Mesodermal cell (in vitro differentiated cells): ENCODE measurements around the gene OPRD1.
"Not testable (repeated sequence)": the region's sequence is repeated elsewhere in the genome, so short reads cannot be mapped to it uniquely, and the experiment has no call there.

Experiments used
- H3K27ac ChIP-seq: 2 replicates; pipeline ENCODE4 v1.7.0; 2013; ENCODE audit warnings: mild to moderate bottlenecking, low read depth, low read length, moderate library complexity; ENCODE audit not compliant: severe bottlenecking
- H3K36me3 ChIP-seq: 2 replicates; pipeline ENCODE4 v1.7.1; 2013; ENCODE audit warnings: mild to moderate bottlenecking, low read length, moderate library complexity; ENCODE audit not compliant: control insufficient read depth, insufficient read depth
- H3K4me1 ChIP-seq: one replicate; pipeline ENCODE4 v1.7.1; 2013; ENCODE audit warnings: mild to moderate bottlenecking, low read length; ENCODE audit not compliant: insufficient read depth, control insufficient read depth, poor library complexity, severe bottlenecking
- H3K4me3 ChIP-seq: 2 replicates; pipeline ENCODE4 v1.7.0; 2013; ENCODE audit warnings: low read length, control low read depth, mild to moderate bottlenecking; ENCODE audit not compliant: insufficient read depth, poor library complexity, severe bottlenecking; ENCODE audit errors: extremely low read depth
- H3K9me3 ChIP-seq: 2 replicates; pipeline ENCODE4 v1.7.1; 2013; ENCODE audit warnings: mild to moderate bottlenecking, low read length, moderate library complexity; ENCODE audit not compliant: control insufficient read depth
- WGBS, 2 experiments: methylation state at CpG; one replicate each; pipeline ENCODE4 v1.1.5; 2013; ENCODE audit warnings: missing lambda C conversion rate in 2 of 2; ENCODE audit not compliant: insufficient coverage in 2 of 2; 5-methylcytosine and 5-hydroxymethylcytosine counted together

Gene OPRD1

DNA sequence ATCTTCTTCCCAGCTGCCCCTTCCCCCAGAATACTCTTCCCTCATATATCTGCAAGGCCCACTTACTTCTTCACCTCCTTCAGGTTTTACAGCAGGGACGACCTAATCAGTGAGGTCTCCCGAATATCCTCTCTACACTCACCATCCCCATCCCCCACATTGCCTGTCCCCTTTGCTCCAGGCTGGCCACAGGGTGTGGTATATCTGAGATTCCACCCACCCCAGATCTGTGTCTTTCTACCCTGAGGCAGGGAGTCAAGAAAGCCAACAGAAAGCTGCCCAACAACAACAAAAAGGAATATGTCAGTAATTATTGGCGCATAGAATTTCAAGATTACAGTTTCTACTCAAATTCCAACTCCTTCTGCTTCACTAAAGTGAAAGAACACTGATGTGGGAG, 30.0 kb upstream of the OPRD1 start:
- WGBS, 2 experiments: 47 to 59% methylated on average over 2 of the region's 3 CpGs
- H3K4me3 ChIP-seq: no peak overlapping the region
- peak overlapping the region; percentile 37 for H3K27ac ChIP-seq
- H3K4me1 ChIP-seq: peaks cover 5% of the 10 kb centered on the region
- no peaks in the 10 kb centered on the region for H3K9me3 ChIP-seq
- no peaks in the 10 kb centered on the region for H3K36me3 ChIP-seq

DNA sequence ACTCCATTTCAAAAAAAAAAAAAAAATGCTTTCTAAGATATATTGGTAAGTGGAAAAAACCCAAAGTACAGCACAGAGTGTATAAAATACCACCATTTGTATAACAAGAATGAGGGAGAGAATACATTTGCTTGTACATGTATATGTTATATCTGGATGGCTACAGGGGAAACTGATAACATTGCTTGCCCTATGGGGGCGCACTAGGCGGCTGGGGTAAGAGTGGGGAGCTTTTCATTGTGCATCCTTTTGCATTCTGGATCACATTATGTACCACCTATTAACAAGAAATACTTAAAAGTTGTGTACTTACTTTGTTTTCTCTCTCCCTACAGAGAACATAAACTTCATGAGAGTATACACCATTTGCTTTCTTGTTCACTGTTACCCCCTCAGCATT, 28.6 kb upstream of the OPRD1 start:
- peaks cover 5% of the 10 kb centered on the region for H3K4me1 ChIP-seq
- WGBS, 2 experiments: no CpG with 5 or more reads among the region's 2 CpGs
- no peak overlapping the region for H3K4me3 ChIP-seq
- no peaks in the 10 kb centered on the region for H3K9me3 ChIP-seq
- H3K36me3 ChIP-seq: no peaks in the 10 kb centered on the region
- H3K27ac ChIP-seq: no peak overlapping the region

DNA sequence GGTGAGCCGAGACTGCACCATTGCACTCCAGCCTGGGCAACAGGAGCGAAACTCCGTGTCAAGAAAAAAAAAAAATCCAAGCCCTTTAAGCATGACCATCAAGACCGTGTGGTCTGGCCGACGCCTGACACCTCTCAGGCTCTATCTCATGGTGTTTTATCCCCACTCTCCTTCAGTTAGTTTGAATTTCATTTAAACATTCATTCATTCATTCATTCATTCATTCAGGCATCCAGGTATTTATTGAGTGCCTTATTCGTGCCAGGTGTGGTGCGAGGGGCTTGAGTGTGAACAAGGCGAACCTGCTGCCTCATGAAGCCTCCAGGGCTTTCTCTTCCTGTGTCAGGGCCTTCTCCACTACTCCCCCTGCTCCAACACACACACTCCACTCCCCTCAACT, 22.6 kb upstream of the OPRD1 start:
- H3K36me3 ChIP-seq: no peaks in the 10 kb centered on the region
- no peak overlapping the region for H3K4me3 ChIP-seq
- H3K27ac ChIP-seq: no peak overlapping the region
- H3K4me1 ChIP-seq: no peaks in the 10 kb centered on the region
- WGBS, 2 experiments: 95% methylated on average over 9 of the region's 9 CpGs
- H3K9me3 ChIP-seq: no peaks in the 10 kb centered on the region

DNA sequence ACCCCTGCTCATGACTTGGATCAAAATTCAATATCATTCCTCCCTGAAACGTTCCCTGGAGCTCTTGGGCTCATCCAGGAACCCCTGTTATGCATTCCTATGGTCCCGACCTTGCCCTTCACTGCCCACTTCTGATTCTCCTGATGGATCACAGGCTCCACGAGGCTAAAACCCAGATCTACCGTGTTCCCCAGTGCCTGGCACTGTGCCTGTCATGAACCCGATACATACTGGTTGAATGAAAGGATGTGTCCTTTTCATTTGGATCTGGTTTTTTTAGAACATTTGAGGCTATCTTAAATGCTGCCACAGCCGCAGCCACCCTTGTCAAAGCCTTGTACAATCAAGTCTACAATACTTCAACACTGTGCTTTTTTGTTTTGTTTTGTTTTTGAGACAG, 22.2 kb upstream of the OPRD1 start:
- no peak overlapping the region for H3K27ac ChIP-seq
- 94 to 95% methylated on average over 4 to 5 of the region's 6 CpGs for WGBS, 2 experiments
- H3K36me3 ChIP-seq: no peaks in the 10 kb centered on the region

DNA sequence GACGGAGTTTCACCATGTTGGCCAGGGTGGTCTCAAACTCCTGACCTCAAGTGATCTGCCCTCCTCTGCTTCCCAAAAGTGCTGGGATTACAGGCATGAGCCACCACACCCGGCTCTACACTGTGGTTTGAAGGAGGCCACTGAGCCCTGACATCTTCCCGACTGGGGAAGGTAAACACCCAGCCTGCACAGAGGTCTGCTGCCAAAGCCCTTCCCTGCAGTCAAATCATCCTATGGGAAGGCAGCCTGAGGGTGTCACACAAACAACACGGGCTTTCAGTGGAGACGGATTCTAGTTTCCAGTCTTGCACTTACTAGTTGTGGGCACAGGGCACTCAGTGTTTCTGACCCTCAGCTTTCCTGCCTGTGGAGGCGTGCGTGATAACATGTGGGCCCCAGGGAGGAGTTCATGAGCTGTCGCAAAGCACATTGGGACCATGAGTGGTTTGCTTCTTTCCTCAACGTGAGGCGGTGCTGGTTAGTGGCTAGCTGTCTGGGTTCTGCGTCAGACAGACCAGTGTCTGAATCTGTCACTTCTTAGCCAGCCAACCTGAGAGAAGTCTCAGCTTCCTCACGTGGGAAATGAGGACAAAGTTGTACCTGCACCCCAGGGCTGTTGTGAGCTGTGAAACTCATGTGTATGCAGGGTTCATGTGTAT, 21.5 kb upstream of the OPRD1 start:
- no peaks in the 10 kb centered on the region for H3K9me3 ChIP-seq
- no peak overlapping the region for H3K27ac ChIP-seq
- no peak overlapping the region for H3K4me3 ChIP-seq
- no peaks in the 10 kb centered on the region for H3K4me1 ChIP-seq
- WGBS, 2 experiments: 87 to 93% methylated on average over 11 of the region's 12 CpGs
- H3K36me3 ChIP-seq: no peaks in the 10 kb centered on the region

More for the DNA sequence above, 22.2 kb upstream of the OPRD1 start:
- H3K9me3 ChIP-seq: no peaks in the 10 kb centered on the region
- H3K4me1 ChIP-seq: no peaks in the 10 kb centered on the region
- no peak overlapping the region for H3K4me3 ChIP-seq

DNA sequence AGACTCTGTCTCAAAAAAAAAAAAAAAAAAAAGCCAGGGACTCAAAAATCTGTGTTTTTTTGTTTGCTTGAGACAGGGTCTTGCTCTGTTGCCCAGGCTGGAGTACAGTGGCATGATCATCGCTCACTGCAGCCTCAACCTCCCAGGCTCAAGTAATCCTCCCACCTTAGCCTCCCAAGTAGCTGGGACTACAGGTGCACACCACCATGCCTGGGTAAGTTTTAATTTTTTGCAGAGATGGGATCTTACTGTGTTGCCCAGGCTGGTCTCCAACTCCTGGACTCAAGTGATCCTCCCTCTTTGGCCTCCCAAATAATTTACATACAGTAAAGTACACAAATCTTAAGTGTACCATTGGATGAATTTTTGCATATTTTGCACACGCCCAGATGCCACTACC, 20.0 kb upstream of the OPRD1 start:
- not testable (repeated sequence) for H3K4me1 ChIP-seq, H3K4me3 ChIP-seq, H3K36me3 ChIP-seq, H3K27ac ChIP-seq, H3K9me3 ChIP-seq
- 83 to 100% methylated on average over 1 of the region's 2 CpGs for WGBS, 2 experiments

DNA sequence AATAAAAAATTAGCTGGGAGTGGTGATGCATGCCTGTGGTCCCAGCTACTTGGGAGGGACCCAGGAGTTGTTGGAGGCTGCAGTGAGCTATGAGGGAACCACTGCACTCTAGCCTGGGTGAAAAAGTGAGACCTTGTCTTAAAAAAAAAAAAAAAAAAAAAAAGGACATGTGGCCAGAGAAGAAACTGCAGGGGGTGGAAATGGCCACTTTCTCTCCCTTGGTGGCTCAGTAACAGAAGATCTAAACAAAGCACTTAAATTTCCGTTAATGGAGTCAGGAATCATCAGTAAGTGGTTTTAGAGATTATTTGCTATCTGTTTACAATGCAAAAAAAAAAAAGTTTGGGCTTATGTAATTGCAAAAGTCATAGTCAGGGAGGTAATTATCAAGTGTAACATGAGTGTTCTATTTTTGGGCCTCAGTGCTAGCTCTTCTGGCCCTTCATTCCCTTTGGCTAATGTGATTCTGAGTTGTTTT, 19.3 kb upstream of the OPRD1 start:
- no peak overlapping the region for H3K4me3 ChIP-seq
- H3K36me3 ChIP-seq: no peaks in the 10 kb centered on the region
- H3K4me1 ChIP-seq: no peaks in the 10 kb centered on the region
- no peaks in the 10 kb centered on the region for H3K9me3 ChIP-seq
- 63% methylated on average over 1 of the region's 1 CpG; no CpG with 5 or more reads in 1 of the 2 experiments for WGBS, 2 experiments
- no peak overlapping the region for H3K27ac ChIP-seq

DNA sequence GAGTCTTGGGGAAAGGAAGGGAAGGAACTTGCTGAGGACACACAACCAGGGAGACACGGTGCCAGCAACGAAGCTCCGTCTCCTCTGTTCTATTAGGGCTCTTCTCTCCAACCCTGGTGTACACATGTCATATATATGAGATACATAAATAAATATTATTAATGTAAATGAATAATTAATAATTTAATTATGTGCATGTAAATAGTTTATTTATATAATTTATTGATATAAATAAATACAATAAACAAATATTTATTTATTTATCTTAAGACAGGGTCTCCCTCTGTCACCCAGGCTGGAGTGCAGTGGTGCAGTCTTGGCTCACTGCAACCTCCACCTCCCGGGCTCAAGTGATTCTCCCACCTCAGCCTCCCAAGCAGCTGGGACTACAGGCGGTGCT, 17.4 kb upstream of the OPRD1 start:
- H3K4me1 ChIP-seq, H3K36me3 ChIP-seq, H3K27ac ChIP-seq, H3K4me3 ChIP-seq, H3K9me3 ChIP-seq: not testable (repeated sequence)
- 60 to 81% methylated on average over 1 to 3 of the region's 5 CpGs for WGBS, 2 experiments

DNA sequence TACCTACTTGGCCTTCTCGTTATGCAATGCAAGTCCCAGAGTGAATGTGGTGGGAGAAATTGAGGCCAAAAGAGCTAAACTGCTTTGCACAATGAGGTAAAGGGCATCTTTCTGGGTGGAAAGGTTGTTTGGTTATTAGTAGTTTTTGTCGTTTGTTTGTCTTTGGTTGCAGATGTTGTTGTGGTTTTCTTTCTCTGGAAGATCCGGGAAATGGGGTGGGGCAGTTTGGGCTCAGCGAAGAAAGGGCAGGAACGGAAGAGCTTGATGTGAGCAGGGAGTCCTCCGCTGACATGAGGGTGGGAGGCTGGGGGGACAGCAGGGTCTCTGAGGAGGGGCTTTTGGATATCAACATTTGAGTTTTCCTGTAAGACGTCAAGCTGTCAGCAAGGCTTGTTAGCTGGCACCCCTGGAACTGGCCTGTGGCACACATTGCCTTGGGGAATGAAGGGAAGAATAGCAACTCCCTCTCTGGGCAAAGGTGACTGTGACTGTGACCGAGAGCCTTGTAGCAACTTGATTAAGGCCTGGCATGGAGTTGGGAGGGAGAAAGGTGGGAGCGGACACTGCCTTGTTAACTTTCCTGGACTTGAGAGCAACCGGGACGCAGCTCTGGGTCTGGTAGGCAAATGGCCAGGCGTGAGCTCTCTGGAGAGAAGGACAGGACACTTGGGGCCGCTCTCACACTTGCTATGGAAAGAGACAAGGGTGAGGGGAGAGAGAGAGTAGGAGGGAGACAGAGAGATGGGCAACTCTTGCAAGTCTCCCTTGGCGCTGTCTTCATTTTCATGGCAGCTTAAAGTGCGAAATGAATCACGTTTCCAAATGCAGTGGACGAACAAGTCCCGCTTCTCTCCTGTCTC, 15.4 kb upstream of the OPRD1 start:
- H3K36me3 ChIP-seq: no peaks in the 10 kb centered on the region
- H3K9me3 ChIP-seq: no peaks in the 10 kb centered on the region
- no peak overlapping the region for H3K4me3 ChIP-seq
- H3K27ac ChIP-seq: no peak overlapping the region
- WGBS, 2 experiments: 66 to 76% methylated on average over 15 to 16 of the region's 18 CpGs
- peaks cover 9% of the 10 kb centered on the region for H3K4me1 ChIP-seq

DNA sequence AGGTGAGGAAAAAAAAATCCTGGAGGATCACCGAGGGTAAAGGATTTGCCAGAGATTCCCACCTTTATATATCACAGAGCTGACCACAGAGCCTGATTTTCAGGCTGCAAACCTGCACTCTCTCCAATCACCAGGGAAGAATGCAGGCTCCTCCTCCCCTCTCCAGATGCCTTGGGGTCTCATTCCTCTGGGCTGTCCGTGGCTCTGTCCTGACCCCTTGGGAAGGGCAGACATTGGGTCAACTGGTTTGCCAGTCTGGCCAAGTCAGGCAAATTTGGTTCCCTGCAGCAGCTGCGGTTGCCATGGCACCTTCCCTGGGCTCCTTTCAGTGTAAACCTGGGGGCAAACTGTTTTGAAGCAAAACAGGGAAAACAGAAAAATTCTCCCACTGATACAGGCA, 11.6 kb upstream of the OPRD1 start:
- WGBS, 2 experiments: 49 to 100% methylated on average over 1 to 2 of the region's 3 CpGs
- no peak overlapping the region for H3K4me3 ChIP-seq
- no peaks in the 10 kb centered on the region for H3K9me3 ChIP-seq
- H3K4me1 ChIP-seq: peaks cover 13% of the 10 kb centered on the region
- H3K27ac ChIP-seq: no peak overlapping the region
- no peaks in the 10 kb centered on the region for H3K36me3 ChIP-seq

DNA sequence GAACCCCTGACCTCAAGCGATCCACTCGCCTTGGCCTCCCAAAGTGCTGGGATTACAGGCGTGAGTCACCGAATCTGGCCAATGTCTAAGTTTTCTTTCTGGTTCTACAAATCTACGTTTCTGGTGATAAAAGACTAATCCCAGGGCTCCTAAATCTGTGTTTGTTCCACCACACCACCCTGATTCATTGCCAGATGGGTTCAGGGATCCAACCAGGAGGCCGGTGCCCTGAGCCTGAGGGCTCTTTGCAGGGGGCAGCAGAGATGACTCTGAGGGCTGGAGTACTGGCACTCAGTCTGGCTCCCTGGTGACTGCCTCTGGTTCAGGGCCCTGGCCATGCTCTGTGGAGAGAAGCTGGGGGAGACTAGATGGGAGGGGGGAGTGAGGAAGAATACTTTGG, 10.5 kb upstream of the OPRD1 start:
- Histone ChIP-seq H3K4me3 (no peak overlapping the region), H3K27ac (no peak overlapping the region), H3K4me1 (peaks cover 13% of the 10 kb centered on the region), H3K9me3 (no peaks in the 10 kb centered on the region), H3K36me3 (no peaks in the 10 kb centered on the region)
- 90 to 98% methylated on average over 5 to 6 of the region's 6 CpGs for WGBS, 2 experiments
